Neutrophil (primary cell): Measurements from ENCODE around the gene XPR1.

Experiments used
- H3K27ac ChIP-seq: fragments of 200-600 bp; sonication (generic); 2 replicates; pipeline ENCODE4 v1.5.1; 2016; ENCODE audit warnings: mild to moderate bottlenecking, moderate library complexity
- H3K27me3 ChIP-seq: fragments of 200-600 bp; sonication (generic); 2 replicates; pipeline ENCODE4 v1.6.0; 2016; ENCODE audit warnings: mild to moderate bottlenecking
- H3K36me3 ChIP-seq: fragments of 200-600 bp; sonication (generic); 2 replicates; pipeline ENCODE4 v1.5.1; 2017
- H3K4me1 ChIP-seq, 2 experiments: fragments of 200-600 bp in 1 of 2; sonication (generic) in 1 of 2; 1 replicate in 1 of 2; 2 replicates in 1 of 2; pipeline versions ENCODE4 v1.5.1 to v1.6.1; 2013 to 2016; ENCODE audit warnings: low read depth in 1 of 2, low read length in 1 of 2, mild to moderate bottlenecking in 1 of 2, moderate library complexity in 1 of 2; ENCODE audit not compliant: control insufficient read depth in 1 of 2, insufficient read depth in 1 of 2
- H3K4me3 ChIP-seq, 2 experiments: fragments of 200-600 bp in 1 of 2; sonication (generic) in 1 of 2; 1 replicate in 1 of 2; 2 replicates in 1 of 2; pipeline ENCODE4 v1.5.1; 2013 to 2016; ENCODE audit warnings: low read depth in 1 of 2, low read length in 1 of 2, mild to moderate bottlenecking in 1 of 2, moderate library complexity in 1 of 2
- H3K9me3 ChIP-seq: fragments of 200-600 bp; sonication (generic); 2 replicates; pipeline ENCODE4 v1.5.1; 2016
- TF ChIP-seq, protein P1 (sequence below): fragments of 200-600 bp; sonication (generic); IDR thresholded peaks from 2 replicates; pipeline ENCODE4 v1.5.1; 2016; ENCODE audit warnings: antibody characterized with exemption

XPR1 gene

DNA sequence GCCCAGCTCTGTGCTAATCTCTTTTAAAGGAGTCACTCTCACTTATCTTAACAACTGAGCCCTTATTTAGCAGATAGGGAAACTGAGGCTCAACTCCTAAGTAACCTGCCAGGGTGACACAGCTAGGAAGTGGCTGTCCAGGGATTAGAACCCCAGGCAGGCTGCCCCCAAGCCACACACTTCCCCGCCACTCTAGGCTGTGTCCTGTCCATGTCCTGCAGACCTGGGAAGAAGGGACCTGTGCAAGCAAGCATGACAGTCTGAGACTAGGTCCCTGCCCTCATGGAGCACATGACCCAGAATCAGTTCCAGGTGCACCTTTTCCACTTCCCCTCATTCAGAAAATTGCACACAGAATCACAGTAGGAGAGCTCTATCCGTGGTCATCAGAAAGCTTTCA lies 293.1 kb downstream of the XPR1 start:
- no peaks in the 10 kb centered on the region for H3K4me1 ChIP-seq
- TF ChIP-seq, protein P1, sequence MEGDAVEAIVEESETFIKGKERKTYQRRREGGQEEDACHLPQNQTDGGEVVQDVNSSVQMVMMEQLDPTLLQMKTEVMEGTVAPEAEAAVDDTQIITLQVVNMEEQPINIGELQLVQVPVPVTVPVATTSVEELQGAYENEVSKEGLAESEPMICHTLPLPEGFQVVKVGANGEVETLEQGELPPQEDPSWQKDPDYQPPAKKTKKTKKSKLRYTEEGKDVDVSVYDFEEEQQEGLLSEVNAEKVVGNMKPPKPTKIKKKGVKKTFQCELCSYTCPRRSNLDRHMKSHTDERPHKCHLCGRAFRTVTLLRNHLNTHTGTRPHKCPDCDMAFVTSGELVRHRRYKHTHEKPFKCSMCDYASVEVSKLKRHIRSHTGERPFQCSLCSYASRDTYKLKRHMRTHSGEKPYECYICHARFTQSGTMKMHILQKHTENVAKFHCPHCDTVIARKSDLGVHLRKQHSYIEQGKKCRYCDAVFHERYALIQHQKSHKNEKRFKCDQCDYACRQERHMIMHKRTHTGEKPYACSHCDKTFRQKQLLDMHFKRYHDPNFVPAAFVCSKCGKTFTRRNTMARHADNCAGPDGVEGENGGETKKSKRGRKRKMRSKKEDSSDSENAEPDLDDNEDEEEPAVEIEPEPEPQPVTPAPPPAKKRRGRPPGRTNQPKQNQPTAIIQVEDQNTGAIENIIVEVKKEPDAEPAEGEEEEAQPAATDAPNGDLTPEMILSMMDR: no peak
- no peak overlapping the region for H3K27ac ChIP-seq

DNA sequence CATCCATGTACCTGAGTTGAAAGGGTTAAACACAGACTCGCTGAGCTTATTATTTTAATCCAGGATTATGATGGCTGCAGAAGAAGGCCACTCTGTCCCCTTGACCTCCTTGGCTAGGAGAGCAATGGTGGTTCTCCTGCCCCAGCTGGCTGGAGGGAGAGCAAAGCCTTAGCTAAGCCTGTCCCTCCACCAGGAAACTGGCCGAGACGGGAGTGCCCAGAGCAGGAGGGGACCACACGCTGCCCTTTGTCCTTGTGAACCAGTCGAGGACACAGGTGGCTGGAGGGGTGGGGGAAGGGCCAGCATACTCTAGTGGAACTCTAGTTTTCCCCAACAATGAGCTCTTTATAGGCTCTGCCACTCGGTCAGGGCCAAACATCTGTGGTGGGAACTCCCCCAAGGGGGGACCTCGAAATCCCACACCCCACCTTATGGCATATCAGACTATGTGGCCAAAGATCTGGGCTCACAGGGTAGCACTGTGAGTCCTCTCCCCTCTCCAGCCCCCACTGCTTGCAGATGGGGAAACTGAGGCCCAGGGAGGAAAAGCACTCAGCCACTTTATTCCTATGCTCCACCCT lies 293.7 kb downstream of the XPR1 start:
- no peaks in the 10 kb centered on the region for H3K4me1 ChIP-seq

More for the DNA sequence above, 293.1 kb downstream of the XPR1 start:
- no peak overlapping the region for H3K4me3 ChIP-seq
- peaks cover 28% of the 10 kb centered on the region for H3K27me3 ChIP-seq
- H3K9me3 ChIP-seq: no peaks in the 10 kb centered on the region
- H3K36me3 ChIP-seq: no peaks in the 10 kb centered on the region

DNA sequence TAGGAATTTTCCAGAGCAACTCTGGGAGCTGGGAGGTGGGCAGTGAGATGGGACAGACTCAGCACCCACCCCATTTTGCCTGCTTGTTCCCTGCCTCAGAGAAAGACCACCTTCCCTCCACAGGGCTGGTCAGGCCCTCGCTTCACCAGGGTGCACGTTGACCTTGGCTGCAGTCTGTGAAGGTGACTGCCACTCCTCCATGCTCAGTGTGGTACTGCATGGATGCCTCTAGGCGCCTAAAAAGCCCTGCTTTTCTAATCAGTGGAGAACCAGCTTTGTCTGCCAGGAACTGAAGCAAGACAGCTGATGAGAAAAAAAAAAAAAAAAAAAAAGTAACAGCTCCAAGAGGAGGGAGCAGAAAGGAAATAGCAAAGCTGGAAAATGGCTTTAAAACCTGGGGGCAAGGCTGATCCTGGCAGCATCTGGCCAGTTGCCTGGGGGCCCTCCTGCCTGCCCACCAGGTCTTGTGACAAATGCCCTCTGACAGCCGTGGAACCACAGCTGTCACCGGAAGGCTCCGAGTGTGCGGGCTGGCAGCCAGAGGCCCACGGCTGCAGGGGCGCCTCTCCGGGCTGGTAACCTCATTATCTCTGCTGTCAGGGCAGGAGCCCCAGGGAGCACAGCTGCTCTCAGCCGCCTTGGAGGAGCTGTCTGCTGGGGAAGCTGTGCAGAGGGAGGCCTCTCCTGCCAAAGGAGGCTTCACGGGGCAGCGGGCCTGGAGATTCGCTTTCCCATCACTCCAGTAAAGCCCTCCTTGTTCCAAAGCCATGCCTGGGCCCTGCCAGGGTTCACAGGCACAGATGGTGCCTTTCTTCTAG lies 294.6 kb downstream of the XPR1 start:
- peaks cover 28% of the 10 kb centered on the region for H3K27me3 ChIP-seq
- no peak overlapping the region for H3K27ac ChIP-seq

More for the DNA sequence above, 293.7 kb downstream of the XPR1 start:
- Histone ChIP-seq H3K27ac (no peak overlapping the region), H3K4me3 (no peak overlapping the region), H3K9me3 (no peaks in the 10 kb centered on the region), H3K27me3 (peaks cover 28% of the 10 kb centered on the region), H3K36me3 (no peaks in the 10 kb centered on the region)
- TF ChIP-seq, protein P1: no peak

DNA sequence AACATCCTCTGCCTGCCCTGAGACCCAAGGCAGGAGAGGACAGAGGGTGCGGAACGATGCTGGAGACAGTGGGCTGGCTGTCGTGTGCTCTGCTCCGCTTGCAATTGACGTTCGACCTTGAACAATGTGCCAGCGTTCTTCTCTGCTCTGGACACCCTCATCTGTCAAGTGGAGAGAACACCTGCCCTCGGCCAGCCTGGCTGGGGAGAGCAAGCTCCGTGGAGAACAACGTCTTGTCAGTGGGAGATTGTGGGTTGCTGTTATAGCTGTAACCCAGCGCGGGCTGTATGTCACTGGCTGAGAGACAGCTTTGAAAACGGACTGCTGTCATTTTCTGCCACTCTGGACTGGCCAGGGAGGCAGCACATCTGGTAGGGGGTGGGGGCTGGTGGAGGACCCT lies 295.5 kb downstream of the XPR1 start:
- H3K4me3 ChIP-seq: no peak overlapping the region
- H3K9me3 ChIP-seq: no peaks in the 10 kb centered on the region
- H3K27ac ChIP-seq: no peak overlapping the region
- H3K36me3 ChIP-seq: no peaks in the 10 kb centered on the region
- H3K4me1 ChIP-seq: no peaks in the 10 kb centered on the region
- H3K27me3 ChIP-seq: peaks cover 28% of the 10 kb centered on the region
- TF ChIP-seq, protein P1: no peak

More for the DNA sequence above, 294.6 kb downstream of the XPR1 start:
- no peaks in the 10 kb centered on the region for H3K4me1 ChIP-seq
- TF ChIP-seq, protein P1: no peak
- no peaks in the 10 kb centered on the region for H3K36me3 ChIP-seq
- no peak overlapping the region for H3K4me3 ChIP-seq
- H3K9me3 ChIP-seq: no peaks in the 10 kb centered on the region

DNA sequence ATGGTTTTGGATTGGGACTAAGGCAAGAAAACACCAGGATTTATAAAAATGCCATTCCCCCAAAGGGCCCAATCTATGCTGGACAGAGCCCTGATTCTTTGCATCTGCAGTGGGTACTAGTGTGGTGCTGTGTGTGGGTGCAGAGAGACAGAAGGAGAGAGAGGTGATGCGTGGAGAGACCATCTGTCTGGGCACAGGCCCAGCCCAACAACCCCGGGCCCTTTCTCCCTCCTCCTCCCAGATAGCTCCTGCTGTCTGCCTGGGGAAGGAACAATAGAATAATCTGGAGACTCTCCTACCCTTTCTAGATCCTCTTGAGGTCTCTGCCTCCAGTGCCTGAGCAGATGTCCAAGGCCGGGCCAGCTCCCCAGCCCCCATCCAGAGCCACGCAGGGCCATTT lies 296.0 kb downstream of the XPR1 start:
- Histone ChIP-seq H3K9me3 (no peaks in the 10 kb centered on the region), H3K27me3 (peaks cover 28% of the 10 kb centered on the region), H3K4me1 (no peaks in the 10 kb centered on the region), H3K27ac (no peak overlapping the region), H3K4me3 (no peak overlapping the region), H3K36me3 (no peaks in the 10 kb centered on the region)
- TF ChIP-seq, protein P1: no peak
